Stimulated activated CD8-positive, alpha-beta memory T cell treated with anti-CD3 and anti-CD28 coated beads, Interleukin-4, amount 100 ng/mL, for 48 hours (primary cell): ENCODE results near the gene EWSR1.

Source experiments
- DNase-seq: peaks from one replicate; pipeline ENCODE4 v3.0.0-alpha.2; 2020

The EWSR1 gene

GRCh38 chr22:29325356-29325755, 57.3 kb downstream of the EWSR1 start:
- DNase-seq = no peak

GRCh38 chr22:29325785-29326315, 57.8 kb downstream of the EWSR1 start:
- DNase-seq = no peak

GRCh38 chr22:29326481-29326880, 58.4 kb downstream of the EWSR1 start:
- DNase-seq = no peak

- no peak for DNase-seq
These were observed 59.2 kb downstream of the EWSR1 start for GRCh38 chr22:29327089-29327764.

GRCh38 chr22:29328055-29328454, 60.0 kb downstream of the EWSR1 start:
- no peak for DNase-seq

- no peak for DNase-seq
These were observed 60.8 kb downstream of the EWSR1 start for GRCh38 chr22:29328566-29329500.

GRCh38 chr22:29329581-29329980, 61.5 kb downstream of the EWSR1 start:
- no peak for DNase-seq

GRCh38 chr22:29330291-29330690, 62.2 kb downstream of the EWSR1 start:
- no peak for DNase-seq

GRCh38 chr22:29330753-29331152, 62.7 kb downstream of the EWSR1 start:
- DNase-seq = no peak

GRCh38 chr22:29331213-29331612, 63.1 kb downstream of the EWSR1 start:
- DNase-seq = no peak

- DNase-seq = no peak
These were observed 63.7 kb downstream of the EWSR1 start for GRCh38 chr22:29331658-29332300.

GRCh38 chr22:29332886-29333496, 64.9 kb downstream of the EWSR1 start:
- DNase-seq = no peak

- no peak for DNase-seq
These were observed 66.1 kb downstream of the EWSR1 start for GRCh38 chr22:29334148-29334547.

- no peak for DNase-seq
These were observed 66.8 kb downstream of the EWSR1 start for GRCh38 chr22:29334696-29335344.

GRCh38 chr22:29335656-29336055, 67.6 kb downstream of the EWSR1 start:
- DNase-seq = no peak

- DNase-seq = no peak
These were observed 68.9 kb downstream of the EWSR1 start for GRCh38 chr22:29336751-29337490.

- DNase-seq = no peak
These were observed 69.7 kb downstream of the EWSR1 start for GRCh38 chr22:29337631-29338284.

- DNase-seq = no peak
These were observed 70.3 kb downstream of the EWSR1 start for GRCh38 chr22:29338398-29338797.

- no peak for DNase-seq
These were observed 71.5 kb downstream of the EWSR1 start for GRCh38 chr22:29339381-29340235.

GRCh38 chr22:29340566-29340965, 72.5 kb downstream of the EWSR1 start:
- no peak for DNase-seq
